Measurements from ENCODE around the gene ZNF614.

ZNF614 gene

DNA sequence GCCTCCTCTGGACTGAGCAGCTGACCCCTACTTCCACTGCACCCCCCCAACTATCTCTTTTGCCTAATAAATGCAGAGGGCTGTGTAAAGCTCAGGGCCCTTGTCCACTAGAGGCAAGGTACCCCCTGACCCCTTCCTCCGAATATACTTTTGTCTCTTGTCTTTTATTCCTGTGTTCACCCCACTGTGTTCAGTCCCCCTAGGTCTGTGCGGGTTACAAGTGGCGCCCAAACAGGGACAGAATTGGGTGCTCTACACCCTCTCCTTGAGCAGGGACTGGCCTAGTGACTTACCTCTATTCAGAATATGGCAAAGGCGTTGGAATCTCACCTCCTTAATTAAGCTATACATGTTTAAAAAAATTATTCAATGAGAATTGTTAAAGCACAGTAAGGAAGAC lies 56.6 kb downstream of the ZNF614 start:
- Histone ChIP-seq H2AFZ (no peak overlapping the region), H3K36me3 (ENCODE audit: control insufficient read depth, insufficient read depth, low read length) (peaks cover 13% of the 10 kb centered on the region), H3K4me1 (no peaks in the 10 kb centered on the region), H3K4me2 (ENCODE audit: low read length) (no peak overlapping the region), H3K9me3 (ENCODE audit: control insufficient read depth, low read length) (peaks cover 6% of the 10 kb centered on the region), H3K27ac (no peak overlapping the region), H3K79me2 (no peaks in the 10 kb centered on the region), H3K27me3 (ENCODE audit: control insufficient read depth, insufficient read depth, low read length) (no peaks in the 10 kb centered on the region), H3K4me3 (ENCODE audit: low read depth, low read length) (no peak overlapping the region), H3K9ac (no peak overlapping the region)
- TF ChIP-seq, protein P1, sequence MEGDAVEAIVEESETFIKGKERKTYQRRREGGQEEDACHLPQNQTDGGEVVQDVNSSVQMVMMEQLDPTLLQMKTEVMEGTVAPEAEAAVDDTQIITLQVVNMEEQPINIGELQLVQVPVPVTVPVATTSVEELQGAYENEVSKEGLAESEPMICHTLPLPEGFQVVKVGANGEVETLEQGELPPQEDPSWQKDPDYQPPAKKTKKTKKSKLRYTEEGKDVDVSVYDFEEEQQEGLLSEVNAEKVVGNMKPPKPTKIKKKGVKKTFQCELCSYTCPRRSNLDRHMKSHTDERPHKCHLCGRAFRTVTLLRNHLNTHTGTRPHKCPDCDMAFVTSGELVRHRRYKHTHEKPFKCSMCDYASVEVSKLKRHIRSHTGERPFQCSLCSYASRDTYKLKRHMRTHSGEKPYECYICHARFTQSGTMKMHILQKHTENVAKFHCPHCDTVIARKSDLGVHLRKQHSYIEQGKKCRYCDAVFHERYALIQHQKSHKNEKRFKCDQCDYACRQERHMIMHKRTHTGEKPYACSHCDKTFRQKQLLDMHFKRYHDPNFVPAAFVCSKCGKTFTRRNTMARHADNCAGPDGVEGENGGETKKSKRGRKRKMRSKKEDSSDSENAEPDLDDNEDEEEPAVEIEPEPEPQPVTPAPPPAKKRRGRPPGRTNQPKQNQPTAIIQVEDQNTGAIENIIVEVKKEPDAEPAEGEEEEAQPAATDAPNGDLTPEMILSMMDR (IDR thresholded peaks at IDR 0.05) = no peak

DNA sequence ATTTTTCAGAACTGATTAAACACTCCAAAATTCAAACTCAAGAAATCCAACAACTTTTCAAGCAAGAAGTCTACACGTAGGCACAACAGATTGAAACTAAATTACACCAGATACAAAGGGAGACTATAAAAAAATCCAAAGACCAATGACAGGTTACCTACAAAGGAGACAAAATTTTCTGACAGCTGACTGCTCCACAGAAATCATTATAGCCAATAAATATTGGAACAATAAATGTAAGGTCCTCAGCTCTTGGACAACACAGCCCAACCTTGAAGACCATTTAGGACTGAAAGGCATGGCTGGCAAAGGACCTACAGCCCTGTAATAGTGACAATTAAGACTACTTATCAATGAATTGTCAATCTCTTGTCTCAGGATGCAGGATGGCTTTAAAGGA lies 57.5 kb downstream of the ZNF614 start:
- H3K9me3 ChIP-seq (ENCODE audit: control insufficient read depth, low read length) = peaks cover 6% of the 10 kb centered on the region
- TF ChIP-seq, protein P1 (IDR thresholded peaks at IDR 0.05) = no peak
- H3K27ac ChIP-seq = no peak overlapping the region
- H3K4me2 ChIP-seq (ENCODE audit: low read length) = no peak overlapping the region
- H3K9ac ChIP-seq = no peak overlapping the region
- no peaks in the 10 kb centered on the region for H3K27me3 ChIP-seq (ENCODE audit: control insufficient read depth, insufficient read depth, low read length)
- H3K4me1 ChIP-seq = no peaks in the 10 kb centered on the region
- H3K79me2 ChIP-seq = no peaks in the 10 kb centered on the region
- no peak overlapping the region for H3K4me3 ChIP-seq (ENCODE audit: low read depth, low read length)
- peaks cover 13% of the 10 kb centered on the region for H3K36me3 ChIP-seq (ENCODE audit: control insufficient read depth, insufficient read depth, low read length)
- no peak overlapping the region for H2AFZ ChIP-seq

DNA sequence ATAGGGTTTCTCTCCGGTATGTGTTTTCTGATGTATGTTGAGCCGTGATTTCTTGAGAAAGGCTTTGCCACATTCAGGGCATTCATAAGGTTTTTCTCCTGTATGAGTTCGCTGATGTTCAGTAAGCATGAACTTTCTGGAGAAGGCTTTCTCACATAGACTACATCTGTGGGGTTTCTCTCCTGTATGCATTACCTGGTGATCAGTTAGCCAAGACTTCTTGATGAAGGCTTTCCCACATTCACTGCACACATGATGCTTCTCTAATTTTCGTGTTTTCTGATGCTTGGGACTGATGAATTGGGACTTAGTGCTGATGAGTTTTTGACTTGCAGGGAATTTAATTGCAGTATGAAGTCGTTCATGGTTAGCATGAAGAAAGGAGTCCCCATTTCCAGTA lies 62.6 kb downstream of the ZNF614 start:
- Histone ChIP-seq H3K27ac (no peak overlapping the region), H3K9ac (no peak overlapping the region), H2AFZ (no peak overlapping the region), H3K4me1 (no peaks in the 10 kb centered on the region), H3K36me3 (ENCODE audit: control insufficient read depth, insufficient read depth, low read length) (no peaks in the 10 kb centered on the region), H3K79me2 (no peaks in the 10 kb centered on the region), H3K4me3 (ENCODE audit: low read depth, low read length) (no peak overlapping the region), H3K4me2 (ENCODE audit: low read length) (no peak overlapping the region), H3K27me3 (ENCODE audit: control insufficient read depth, insufficient read depth, low read length) (no peaks in the 10 kb centered on the region), H3K9me3 (ENCODE audit: control insufficient read depth, low read length) (peaks cover 3% of the 10 kb centered on the region)
- TF ChIP-seq, protein P1 (IDR thresholded peaks at IDR 0.05) = no peak

All from parathyroid adenoma (tissue), 2 donors.